ENCODE measurements around the gene TSTD1.

The TSTD1 gene

GRCh38 chr1:161070761-161071160, 32.0 kb upstream of the TSTD1 start:
- Histone ChIP-seq H3K36me3 (ENCODE audit: insufficient read depth) (no peaks in the 10 kb centered on the region), H3K27me3 (ENCODE audit: insufficient read depth, low read depth) (no peaks in the 10 kb centered on the region), H4K20me1 (ENCODE audit: insufficient read depth) (no peaks in the 10 kb centered on the region), H3K27ac (peak overlapping the region; percentile 79; the same call in 1 of the 2 replicates), H2AFZ (ENCODE audit: low read depth) (peak overlapping the region; percentile 78; the same call in 1 of the 2 replicates), H3K79me2 (ENCODE audit: insufficient read depth, low read depth) (peaks cover 39% of the 10 kb centered on the region), H3K4me1 (ENCODE audit: low read depth, poor library complexity, severe bottlenecking) (peaks cover 44% of the 10 kb centered on the region), H3K4me2 (peak overlapping the region; percentile 96; the same call in 1 of the 2 replicates), H3K4me3 (IDR thresholded peaks at IDR 0.05; ENCODE audit: insufficient read depth, low read depth, low read length) (no peak overlapping the region), H3K9ac (no peak overlapping the region)
- no peak; the same call in 1 of the 2 replicates for TF ChIP-seq CTCF (conservative IDR thresholded peaks at IDR 0.05; ENCODE audit: low read depth, low read length)

- 0 out of 2 replicates have a peak, but pooled peaks have one; percentile 1 for TF ChIP-seq CTCF (conservative IDR thresholded peaks at IDR 0.05; ENCODE audit: low read depth, low read length)
- Histone ChIP-seq H3K27me3 (ENCODE audit: insufficient read depth, low read depth) (no peaks in the 10 kb centered on the region), H3K4me1 (ENCODE audit: low read depth, poor library complexity, severe bottlenecking) (peaks cover 52% of the 10 kb centered on the region), H3K79me2 (ENCODE audit: insufficient read depth, low read depth) (peaks cover 46% of the 10 kb centered on the region), H3K9ac (peak within 1 kb of the TSS; percentile 93), H2AFZ (ENCODE audit: low read depth) (peak within 1 kb of the TSS; percentile 78), H4K20me1 (ENCODE audit: insufficient read depth) (no peaks in the 10 kb centered on the region), H3K27ac (peak within 1 kb of the TSS; percentile 79), H3K4me2 (peak within 1 kb of the TSS; percentile 96), H3K36me3 (ENCODE audit: insufficient read depth) (no peaks in the 10 kb centered on the region), H3K4me3 (IDR thresholded peaks at IDR 0.05; ENCODE audit: insufficient read depth, low read depth, low read length) (peak within 1 kb of the TSS; percentile 100)
These were observed 31.0 kb upstream of the TSTD1 start, which contains the start of gene ARHGAP30 for GRCh38 chr1:161069731-161070270. TSS of gene ARHGAP30 (minus strand) at chr1:161069891. CDS start at chr1:161069624, 267 bp downstream.

GRCh38 chr1:161069241-161069640, 30.5 kb upstream of the TSTD1 start:
- Histone ChIP-seq H3K9ac (peak overlapping the region; percentile 93), H3K79me2 (ENCODE audit: insufficient read depth, low read depth) (peaks cover 46% of the 10 kb centered on the region), H3K4me1 (ENCODE audit: low read depth, poor library complexity, severe bottlenecking) (peaks cover 58% of the 10 kb centered on the region), H3K36me3 (ENCODE audit: insufficient read depth) (no peaks in the 10 kb centered on the region), H3K27me3 (ENCODE audit: insufficient read depth, low read depth) (no peaks in the 10 kb centered on the region), H2AFZ (ENCODE audit: low read depth) (peak overlapping the region; percentile 78), H3K4me3 (IDR thresholded peaks at IDR 0.05; ENCODE audit: insufficient read depth, low read depth, low read length) (peak overlapping the region; percentile 100), H3K4me2 (peak overlapping the region; percentile 96), H4K20me1 (ENCODE audit: insufficient read depth) (no peaks in the 10 kb centered on the region), H3K27ac (peak overlapping the region; percentile 79)
- 0 out of 2 replicates have a peak, but pooled peaks have one; percentile 19 for TF ChIP-seq CTCF (conservative IDR thresholded peaks at IDR 0.05; ENCODE audit: low read depth, low read length)

- peak overlapping the region; percentile 93 for H3K9ac ChIP-seq
These were observed 29.8 kb upstream of the TSTD1 start for GRCh38 chr1:161068306-161069234.

More at GRCh38 chr1:161068306-161069234, 29.8 kb upstream of the TSTD1 start:
- no peak for TF ChIP-seq CTCF (conservative IDR thresholded peaks at IDR 0.05; ENCODE audit: low read depth, low read length)
- Histone ChIP-seq H3K27me3 (ENCODE audit: insufficient read depth, low read depth) (no peaks in the 10 kb centered on the region), H3K4me2 (peak overlapping the region; percentile 96), H3K27ac (peak overlapping the region; percentile 79), H2AFZ (ENCODE audit: low read depth) (peak overlapping the region; percentile 78; the same call in 1 of the 2 replicates), H3K79me2 (ENCODE audit: insufficient read depth, low read depth) (peaks cover 46% of the 10 kb centered on the region), H3K36me3 (ENCODE audit: insufficient read depth) (no peaks in the 10 kb centered on the region), H4K20me1 (ENCODE audit: insufficient read depth) (no peaks in the 10 kb centered on the region), H3K4me1 (ENCODE audit: low read depth, poor library complexity, severe bottlenecking) (peaks cover 64% of the 10 kb centered on the region), H3K4me3 (IDR thresholded peaks at IDR 0.05; ENCODE audit: insufficient read depth, low read depth, low read length) (peak overlapping the region; percentile 100)
